D341Med (cell line): ENCODE data around the gene CIBAR2.

Source experiments
- DNase-seq: peaks from one replicate; pipeline ENCODE4 v3.0.0; 2012; ENCODE audit warnings: low spot score

The CIBAR2 gene

DNA sequence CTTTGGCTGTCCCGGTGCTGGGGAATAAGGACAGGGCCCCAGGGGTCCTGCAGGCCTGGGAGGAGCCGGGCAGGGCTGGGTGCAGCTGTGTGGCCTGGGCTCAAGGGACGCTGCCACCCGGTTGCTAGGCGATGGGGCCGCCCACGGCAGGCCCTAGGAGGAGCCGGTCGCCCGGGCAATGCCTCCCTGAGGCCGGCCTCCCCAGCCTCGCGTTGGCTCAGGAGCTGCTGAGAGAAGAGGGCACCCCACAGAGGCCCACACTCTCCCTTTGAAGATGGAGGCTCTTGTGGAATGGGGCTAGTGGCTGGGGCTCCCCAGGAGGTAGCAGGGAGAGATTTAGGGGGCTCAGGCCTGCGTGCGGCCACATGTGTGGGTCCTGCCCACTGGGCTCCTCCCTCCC lies at the start of gene CIBAR2:
CIBAR2 (minus strand) TSS at position 109 of the 400 bp plus-strand sequence. CDS start 120 bp downstream, outside the sequence.
- DNase-seq = no peak

DNA sequence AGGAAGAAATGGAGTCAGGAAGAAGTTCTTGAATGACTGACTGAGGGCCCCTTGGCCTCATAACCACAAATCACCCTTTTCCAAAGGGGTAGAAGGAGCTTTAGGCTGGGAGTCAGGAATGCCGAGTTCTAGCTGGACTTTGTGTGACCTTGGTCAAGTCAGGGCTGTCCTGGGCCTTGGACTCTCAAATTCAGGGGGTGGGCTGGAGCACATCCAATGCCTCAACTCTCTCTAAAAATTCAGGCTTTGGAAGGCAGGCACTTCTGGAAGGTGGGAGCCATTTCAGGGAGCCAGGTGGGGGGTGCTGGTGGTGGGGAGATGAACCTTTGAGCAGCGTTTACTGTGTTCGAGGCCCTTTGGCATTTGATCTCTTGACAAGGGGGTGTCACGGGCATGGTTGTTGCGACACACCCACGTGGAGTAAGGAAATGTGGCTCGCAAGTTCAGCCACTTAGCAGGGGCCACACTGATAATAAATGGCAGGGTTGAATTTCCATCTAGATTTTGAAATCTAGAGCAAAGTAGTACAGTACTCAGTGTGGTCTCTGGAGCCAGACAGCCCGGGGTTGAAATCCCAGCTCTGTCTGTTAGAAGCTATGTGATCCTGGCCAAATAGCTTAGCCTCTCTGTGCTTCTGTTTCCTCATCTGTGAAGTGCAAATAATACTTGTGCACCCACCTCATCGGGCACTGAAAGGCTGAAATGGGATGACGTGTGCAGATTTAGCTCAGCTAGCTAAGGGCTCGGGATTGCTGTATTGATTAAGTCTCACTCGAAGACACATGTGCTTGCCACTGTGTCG lies 47.1 kb upstream of the CIBAR2 start:
- no peak for DNase-seq

DNA sequence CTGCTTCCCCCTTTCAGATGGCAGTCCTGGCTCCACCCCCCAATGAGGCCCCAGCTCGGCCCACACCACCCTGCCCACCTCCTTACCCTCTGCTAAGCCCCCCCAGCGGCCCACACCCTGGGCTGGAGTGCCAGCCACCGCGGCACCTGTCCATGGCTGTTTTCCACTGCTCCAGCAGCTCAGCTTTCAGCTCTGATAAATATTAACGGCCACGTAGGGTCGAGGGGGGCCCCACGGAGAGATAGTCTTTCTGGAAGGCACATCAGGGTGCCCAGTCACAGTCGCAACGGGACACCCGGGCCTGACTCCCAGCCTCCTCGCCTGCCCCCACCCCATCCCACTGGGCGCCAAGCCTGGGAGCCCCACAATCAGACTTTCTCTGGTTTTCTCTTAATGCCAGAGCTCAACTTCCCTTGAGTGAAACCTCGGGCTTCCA lies 46.5 kb upstream of the CIBAR2 start:
- DNase-seq = no peak

DNA sequence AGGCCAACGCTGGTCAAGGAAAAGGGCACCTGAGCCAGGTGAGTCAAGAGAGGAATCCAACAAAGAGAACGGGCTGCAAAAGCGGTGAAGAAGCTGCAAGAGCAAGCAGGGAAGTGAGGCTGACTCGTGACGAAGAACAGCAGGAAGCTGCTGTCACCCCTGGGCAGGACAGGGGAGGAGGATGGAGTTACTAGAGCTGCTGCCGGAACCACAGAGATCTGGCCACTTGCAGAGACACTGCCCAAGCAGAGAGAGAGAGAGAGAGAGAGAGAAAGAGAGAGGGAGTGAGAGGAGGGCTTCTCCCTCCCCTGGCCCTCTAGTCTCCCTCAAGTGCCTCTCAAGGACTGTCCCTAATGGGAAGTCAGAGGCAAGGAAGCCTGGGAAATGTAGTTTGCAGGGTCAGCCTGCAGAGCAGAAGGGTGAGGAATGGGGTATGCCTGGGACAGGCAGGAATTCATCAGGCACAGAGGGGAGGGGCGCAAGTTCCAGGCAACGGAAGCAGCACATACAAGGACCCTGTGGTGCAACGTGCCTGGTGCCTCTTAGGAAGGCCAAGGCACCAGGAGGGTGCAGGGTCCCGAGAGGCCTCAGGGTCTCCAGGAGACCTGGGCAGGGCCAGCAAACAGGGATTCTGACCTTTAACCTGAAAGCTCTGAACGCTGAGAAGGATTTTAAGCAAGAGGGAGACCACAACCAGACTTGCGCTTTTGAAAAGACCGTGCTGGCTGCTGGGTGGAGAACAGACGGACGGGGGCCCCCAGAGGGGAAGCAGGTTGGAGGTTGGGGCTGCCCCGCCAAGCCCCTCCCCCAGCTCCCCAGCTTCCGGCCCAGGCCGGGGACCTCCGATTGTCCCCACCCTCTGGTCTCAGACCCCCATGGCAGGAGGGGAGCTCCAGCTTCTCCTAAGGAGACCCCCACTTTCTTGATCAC lies 45.8 kb upstream of the CIBAR2 start:
- no peak for DNase-seq

DNA sequence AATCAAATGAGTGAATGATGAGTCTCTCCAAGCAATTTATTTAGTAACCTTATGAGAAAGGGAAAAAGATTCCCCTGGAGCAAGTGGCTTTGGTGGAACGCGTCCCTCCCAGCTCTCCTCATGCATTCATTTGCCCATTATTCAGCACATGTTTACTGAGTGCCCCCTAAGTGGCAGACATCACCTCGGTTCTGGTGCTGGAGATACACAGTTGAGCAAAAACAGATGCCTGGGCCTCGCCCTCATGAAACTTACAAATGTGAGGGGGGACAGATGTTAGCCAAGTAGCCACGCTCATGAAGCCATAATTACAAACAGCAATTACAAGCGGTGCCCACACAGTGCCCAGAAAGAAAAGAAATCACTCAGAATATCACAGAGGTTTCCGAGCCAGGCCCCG lies 45.1 kb upstream of the CIBAR2 start:
- no peak for DNase-seq

DNA sequence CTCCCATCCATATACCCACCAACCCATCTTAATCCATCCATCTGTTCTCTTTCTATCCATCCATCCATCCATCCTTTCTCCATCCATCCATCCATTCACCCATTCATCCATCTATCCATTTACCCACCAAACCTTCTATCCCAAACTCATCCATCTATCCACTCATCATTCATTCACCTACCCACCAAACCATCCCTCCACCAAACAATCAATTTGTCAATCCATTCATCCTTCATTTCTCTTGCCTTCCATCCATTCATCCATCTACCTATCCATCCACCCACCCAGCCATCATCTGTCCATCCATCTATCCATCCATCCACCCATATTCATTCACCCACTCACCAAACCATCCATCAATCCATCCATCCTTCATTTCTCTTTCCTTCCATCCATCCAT lies 44.6 kb upstream of the CIBAR2 start:
- DNase-seq = no peak

DNA sequence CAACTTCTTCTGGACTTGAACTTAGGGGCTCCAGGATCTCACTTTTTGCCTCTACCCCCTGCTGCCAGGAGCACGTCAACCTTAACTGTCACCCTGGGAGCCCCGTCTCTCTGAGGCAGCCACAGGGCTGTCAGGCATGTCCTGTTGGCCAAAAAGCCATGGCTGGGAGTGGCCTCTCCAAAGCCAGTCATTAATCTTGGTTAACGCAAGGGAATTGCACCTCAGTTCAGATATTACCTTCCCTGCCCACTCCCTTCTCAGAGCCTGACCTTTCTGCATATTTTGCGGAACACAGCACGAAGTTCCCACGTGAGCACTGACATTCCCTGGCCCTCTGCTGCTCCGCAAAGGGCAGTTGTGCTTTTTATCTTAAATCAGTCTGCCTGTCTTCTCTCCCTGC lies 44.2 kb upstream of the CIBAR2 start:
- no peak for DNase-seq

DNA sequence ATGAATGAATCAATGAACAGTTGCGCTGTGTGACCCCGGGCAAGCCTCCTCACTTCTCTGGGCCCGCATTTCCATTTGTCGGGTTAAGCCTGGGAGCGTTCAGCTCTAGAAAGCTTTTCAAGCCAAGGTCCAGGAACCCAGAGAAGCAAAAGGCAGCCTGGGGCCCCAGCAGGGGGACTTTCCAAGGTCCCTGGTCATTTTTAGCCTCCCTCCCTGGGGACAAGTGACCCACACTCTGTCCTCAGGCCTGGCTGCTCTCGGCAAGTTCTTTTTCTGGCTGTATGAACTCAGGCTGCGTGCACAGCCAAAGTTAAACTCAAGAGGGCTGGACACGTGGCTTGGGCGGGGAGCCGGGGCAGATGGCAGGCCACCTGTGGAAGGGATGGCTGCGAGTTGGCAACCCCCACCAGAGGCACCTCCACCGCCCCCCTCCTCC lies 41.4 kb upstream of the CIBAR2 start:
- no peak for DNase-seq

DNA sequence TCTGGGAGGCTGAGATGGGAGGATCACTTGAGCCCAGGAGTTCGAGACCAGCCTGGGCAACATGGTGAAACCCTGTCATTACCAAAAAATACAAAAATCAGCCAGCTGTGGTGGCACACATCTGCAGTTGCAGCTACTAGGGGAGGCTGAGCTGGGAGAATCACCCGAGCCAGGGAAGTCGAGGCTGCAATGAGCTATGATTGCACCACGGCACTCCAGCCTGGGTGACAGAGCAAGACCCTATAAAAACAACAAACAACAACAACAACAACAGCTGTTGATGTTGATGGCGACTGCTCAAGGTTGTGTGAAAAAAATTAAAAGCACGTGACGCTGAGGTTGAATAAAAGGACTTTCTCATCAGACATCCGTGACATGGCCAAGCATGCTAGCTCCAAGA lies 40.8 kb upstream of the CIBAR2 start:
- DNase-seq = no peak

DNA sequence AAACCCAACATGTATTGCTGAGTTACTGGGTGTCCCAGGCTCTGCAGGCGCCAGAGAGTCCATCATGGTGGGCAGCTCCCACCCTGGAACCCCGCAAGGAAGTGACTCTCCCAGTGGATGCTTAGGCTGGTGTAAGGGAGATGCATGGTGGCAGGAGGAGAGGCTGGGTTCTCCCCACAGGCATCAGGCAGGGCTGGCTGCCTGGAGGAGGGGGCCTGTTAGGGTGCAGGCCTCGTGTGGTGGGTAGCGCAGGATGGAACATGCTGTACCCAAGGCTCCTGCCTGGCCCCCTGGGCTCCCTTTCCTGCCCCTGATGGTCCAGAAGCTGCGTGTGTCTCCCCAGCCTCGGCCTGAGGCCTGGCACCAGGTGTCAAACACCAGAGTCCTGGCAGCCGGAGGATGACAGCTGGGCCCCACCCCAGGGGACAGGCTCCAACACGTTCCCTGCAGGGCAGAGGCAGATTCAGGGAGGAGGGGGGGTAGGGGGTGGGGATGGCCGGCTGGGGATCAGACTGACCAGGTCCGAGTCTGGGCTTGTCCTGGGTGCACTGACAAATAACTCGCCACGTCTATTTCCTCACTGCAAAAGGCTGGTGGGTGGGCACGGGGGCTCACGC lies 40.2 kb upstream of the CIBAR2 start:
- DNase-seq = peak; percentile 59

DNA sequence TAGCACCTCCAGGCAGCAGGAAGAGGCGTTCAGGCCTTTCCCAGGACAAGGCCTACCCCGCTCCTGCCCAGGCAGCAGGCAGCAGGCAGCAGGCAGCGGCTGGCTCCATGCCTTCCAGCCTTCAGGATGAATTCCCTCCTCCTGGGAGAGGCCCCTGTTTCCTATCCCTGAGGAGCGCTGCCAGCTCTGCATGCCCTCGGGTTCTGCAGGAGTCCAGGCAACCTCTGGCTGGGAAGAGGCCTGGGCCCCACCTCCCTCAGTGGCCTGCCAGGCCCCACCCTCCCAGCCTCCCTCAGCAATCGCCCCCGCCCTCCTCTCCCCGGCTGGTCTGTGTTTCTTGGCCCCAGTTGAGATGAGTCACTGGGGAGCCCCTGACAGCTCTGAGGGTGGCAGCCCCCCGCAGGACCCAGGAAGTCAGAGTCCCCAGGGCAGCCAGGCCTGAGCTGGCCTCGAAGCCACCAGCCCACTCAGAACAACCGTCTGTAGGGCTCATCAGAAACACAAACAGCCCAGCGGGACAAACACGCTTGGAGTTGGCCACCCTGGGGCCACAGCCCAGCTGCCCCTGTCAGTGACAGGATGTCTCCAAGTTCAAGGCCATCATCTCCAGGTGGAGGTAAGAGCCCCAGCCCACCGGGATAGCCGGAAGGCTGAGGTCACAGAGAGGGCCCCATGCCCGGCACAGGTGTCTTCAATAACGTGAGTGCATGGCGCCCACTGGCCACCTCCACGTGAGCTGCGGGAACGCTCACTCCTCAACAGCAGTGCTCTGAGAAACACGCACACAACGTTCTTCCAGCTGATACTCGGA lies 39.5 kb upstream of the CIBAR2 start:
- no peak for DNase-seq

DNA sequence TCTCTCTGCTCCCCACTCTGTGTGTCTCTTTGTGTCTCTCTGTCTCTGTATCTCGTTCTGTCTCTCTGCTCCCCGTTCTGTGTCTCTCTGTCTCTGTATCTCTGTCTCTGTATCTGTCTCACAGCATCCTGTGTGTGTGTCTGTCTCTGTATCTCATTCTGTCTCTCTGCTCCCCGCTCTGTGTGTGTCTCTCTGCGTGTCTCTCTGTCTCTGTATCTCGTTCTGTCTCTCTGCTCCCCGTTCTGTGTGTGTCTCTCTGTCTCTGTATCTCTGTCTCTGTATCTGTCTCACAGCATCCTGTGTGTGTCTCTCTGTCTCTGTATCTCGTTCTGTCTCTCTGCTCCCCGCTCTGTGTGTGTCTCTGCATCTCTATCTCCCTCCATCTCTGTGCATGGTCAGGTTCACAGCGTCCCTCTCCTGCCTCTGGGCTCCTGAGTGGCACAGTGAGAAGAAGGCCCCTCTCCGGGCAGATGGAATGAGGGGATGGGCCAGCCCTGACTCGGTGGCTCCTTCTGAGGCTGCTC lies 38.9 kb upstream of the CIBAR2 start:
- DNase-seq = no peak

DNA sequence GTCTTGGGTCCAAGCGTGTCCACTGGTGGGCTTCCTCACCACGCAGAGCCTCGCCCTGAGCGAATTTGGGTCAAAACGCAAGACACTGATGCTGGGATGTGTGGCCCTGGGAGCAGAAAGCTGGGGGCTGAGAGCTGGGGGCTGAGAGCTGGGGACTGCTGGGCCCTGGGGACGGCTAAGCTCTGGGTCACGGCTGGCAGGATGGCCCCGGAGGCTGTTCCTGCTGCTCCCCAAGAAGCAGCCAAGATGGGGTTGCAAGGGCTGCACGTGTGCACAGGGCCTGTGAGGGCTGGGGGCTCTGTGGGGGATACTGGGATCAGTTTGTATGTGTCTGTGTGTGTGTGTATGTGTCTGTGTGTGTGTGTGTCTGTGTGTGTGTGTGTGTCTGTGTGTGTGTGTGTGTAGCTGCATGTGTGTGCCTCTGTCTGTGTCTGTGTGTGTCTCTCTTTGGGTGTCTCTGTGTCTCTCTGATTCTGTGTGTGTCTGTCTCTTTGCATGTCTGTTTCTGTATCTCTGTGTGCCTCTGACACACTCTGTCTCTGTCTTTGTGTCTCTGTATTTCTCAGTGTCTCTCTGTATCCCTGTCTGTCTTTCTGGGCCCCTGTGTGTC lies 38.2 kb upstream of the CIBAR2 start:
- DNase-seq = no peak

DNA sequence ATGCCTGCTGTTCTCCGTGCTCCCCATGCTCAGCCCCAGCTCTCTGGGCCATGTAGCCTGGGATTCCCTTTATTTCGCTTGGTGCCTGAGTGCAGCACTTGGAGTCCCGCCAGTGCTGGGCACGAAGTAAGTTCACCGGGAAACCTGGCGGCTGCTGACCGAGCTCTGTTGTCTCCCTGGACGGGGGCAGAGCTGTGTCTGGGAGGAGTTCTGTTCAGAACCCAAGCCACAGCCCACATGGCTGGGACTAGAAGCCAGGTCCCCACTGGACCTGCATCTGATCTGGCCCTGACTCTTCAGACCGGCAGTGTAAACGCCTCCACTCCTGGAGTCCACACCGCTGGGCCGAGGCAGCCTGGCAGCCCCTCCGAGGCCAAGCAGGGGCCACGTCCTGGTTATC lies 37.5 kb upstream of the CIBAR2 start:
- no peak for DNase-seq

DNA sequence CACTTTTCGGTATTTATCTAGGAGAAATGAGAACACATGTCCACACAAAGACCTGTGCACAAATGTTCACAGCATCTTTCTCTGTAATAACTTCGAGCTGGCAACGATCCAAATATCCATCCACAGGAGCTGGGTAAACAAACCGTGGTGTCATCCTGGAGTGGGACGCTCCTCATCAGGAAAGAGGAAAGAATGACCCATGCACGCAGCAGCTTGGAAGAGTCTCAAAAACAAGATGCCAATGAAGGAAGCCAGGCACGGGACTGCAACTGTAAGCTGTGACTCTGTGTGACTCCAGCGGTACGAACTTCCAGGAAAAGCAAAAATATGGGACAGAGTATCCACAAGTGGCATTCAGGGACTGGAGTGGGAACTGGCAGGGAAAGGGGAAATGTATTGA lies 36.7 kb upstream of the CIBAR2 start:
- no peak for DNase-seq

DNA sequence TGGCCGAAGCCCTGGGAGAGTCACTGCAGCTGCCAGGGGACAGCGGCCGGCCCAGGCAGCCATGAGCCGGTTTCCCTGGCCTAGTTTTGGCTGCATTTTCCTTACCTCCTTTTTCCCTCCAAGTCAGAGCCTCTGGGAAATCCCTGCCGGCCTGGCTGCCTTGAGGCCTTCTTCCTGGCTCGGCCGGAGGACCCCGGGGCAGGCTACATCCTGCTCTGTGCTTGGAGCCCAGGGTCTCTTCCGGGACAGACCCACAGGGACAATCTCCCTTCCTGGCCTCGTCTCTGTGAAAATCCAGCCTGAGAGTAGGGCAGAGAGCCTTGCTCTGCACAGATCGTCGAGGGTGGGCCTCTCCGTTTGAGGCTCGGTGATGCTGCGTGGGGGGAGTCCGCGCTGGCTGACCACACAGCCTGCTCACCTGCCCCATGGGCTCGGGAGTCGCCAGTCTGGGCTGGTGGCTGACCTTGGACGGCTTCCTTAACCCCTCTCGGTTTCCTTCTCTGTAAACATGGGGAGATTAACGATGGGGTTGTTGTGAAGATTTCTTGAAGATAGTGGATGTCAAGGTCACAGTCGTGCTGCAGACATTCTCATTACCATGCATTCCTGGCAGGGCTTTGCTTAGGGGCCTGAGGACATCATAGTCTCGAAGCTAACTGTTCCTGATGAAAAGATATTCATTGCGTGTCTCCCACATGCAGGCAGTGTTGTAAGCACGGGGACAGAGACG lies 34.8 kb upstream of the CIBAR2 start:
- no peak for DNase-seq

DNA sequence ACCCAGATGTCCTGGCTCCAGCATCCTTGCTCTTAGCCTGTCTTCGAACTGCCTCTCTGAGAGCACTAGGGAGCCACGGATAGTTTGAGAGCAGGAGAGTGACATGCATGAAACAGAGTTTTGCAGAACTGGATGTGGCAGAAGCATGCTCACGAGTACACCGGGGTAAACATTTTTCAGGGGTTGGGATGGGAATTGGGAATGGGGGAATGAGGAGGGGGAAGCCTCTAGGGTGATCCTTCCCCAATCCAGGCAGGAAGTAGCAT lies 34.2 kb upstream of the CIBAR2 start:
- DNase-seq = no peak

DNA sequence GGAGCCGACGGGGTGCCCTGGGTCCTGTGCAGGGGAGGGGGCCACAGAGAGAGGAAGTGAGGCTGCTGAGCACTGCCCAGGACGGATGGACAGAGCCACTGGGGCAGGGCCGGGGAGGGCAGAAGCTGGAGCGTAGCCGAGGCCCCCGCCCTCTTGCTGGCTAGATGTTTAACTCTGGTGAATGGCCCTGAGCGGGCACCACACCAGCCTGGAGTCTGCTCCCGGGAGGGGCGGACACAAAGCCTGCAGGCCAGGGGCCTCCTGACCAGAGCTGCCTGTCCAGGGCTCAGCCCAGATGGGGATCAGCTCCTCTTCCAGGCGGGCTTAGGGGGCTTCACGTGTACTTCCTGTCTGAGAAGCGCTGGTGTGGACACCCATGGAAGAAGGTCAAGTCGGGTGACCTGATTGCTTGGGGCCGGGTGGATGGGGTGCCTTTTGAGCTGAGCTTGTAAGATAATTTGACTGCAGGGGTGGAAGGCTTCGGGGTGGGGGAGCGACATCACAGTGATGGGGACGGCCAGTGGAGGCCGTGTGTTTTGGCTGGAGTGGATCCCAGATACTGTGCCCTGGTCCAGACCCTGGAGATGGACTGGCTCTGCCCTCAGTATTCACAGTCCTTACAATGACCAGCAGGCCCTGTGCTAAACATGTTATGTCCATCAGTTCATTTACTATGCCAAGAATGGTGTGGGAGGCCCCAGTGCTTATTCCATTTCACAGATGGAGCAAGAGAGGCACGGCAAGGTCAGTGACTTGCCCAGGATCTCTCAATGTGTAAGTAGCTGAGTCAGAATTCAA lies 33.7 kb upstream of the CIBAR2 start:
- no peak for DNase-seq

DNA sequence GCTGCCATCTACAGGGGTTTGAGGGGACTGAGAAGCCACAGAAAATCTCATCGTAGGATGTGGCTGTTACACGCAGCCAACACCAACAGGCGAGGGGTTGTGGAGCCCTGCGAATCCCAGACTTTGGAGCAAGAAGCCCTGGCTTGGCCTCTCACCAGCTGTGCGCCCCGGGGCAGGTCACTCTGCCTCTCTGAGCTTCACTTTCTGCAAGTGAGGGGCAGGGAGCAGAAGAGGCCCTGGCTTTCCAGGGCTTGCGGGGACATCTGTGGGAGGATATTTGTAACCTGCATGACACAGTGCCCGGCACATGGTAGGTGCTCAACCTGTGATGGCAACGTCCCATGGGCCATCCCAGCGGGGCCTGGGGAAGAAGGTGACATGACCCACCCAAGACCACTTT lies 32.9 kb upstream of the CIBAR2 start:
- no peak for DNase-seq
